ENCODE results near the gene RNF41.

Gene RNF41

DNA sequence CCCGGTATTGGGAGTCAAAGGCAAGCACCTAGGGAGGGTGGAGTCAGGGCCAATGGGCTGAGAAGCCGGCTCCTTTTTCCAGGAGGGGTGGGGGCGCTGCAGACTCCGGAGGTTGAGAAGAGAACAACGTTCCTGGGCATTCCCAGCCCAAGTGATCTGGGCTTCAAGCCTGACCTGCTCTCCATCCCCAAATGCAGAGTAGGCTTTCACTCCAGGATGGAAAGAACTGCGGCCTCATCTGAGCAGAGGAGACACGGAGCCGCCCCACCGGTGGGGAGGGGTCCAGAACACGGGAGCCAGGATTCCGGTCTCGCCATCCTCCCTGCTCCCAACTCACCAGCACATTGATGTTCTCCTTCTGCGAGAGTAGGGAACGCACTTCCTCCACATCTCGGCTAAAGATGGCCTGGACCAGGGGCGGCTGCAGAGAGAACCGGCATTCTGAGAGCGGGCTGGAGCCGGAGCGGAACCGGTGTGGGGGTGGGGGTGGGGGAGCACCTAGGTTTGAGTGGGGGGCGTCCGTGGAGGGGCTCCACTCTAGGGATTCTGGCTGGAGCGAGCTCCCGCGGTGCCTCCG lies 35.9 kb upstream of the RNF41 start:
- Histone ChIP-seq H3K27me3 (ENCODE audit: insufficient read depth, low read length) (no peaks in the 10 kb centered on the region), H3K36me3 (ENCODE audit: insufficient read depth, low read length) (peaks cover 34% of the 10 kb centered on the region), H3K4me3 (ENCODE audit: low read length) (peak overlapping the region; percentile 68), H3K9me3 (ENCODE audit: low read length) (no peaks in the 10 kb centered on the region), H2AFZ (ENCODE audit: low read depth, low read length) (peak overlapping the region; percentile 62), H3K4me1 (ENCODE audit: insufficient read depth, low read length) (peaks cover 14% of the 10 kb centered on the region)

DNA sequence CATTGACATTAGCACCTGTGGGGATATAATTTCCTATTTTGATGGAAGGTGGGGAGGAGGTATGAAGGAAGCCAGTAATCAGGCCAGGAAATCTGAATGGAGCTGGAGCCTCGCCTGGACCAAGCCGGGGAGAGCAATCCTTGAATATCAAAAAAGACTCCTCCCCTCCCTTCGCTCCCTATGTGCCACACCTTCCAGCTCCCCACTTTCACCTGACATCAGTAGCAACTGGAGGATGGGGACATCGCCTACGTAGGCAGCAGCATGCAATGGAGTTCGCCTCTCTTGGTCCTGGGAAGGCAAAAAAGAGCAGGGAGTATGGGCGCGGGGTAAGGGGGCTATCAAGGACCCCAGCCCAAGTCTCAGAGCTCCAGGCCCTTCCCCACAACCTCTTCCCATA lies 35.3 kb upstream of the RNF41 start:
- H3K4me3 ChIP-seq (ENCODE audit: low read length) = peak overlapping the region; percentile 68
- no peak overlapping the region for H2AFZ ChIP-seq (ENCODE audit: low read depth, low read length)
- peaks cover 14% of the 10 kb centered on the region for H3K4me1 ChIP-seq (ENCODE audit: insufficient read depth, low read length)
- no peaks in the 10 kb centered on the region for H3K27me3 ChIP-seq (ENCODE audit: insufficient read depth, low read length)
- H3K9me3 ChIP-seq (ENCODE audit: low read length) = no peaks in the 10 kb centered on the region
- peaks cover 40% of the 10 kb centered on the region for H3K36me3 ChIP-seq (ENCODE audit: insufficient read depth, low read length)

DNA sequence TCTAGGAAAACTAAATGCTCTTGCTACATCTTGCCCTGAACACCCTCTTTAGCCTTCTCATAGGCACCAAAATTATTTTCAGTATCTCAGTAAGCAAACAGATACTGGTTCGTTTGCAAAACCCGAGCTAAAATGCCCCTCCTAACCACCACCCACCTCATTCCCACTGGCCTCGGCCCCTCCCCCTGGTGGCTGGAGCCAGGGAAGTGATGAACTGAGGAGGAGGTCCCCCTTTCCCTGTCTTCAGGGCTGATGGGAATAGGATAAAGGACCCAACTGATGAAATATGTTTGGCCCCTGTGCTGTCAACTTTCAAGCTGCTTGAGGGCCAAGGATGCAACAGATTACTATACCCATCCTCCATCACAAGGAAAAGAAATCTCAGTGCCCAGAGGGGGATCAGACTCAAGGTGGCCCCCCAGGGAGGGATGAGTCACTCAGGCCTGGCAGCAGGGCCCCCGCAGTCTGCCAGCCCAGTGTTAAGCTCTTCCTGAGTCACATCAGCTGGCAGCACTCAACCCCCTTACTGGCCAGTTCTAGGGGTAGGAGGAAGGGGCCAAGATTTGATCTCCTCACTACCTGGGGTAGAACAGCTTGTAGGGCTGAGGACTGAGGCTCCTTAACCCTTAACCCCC lies 34.7 kb upstream of the RNF41 start:
- no peaks in the 10 kb centered on the region for H3K9me3 ChIP-seq (ENCODE audit: low read length)
- no peaks in the 10 kb centered on the region for H3K27me3 ChIP-seq (ENCODE audit: insufficient read depth, low read length)
- peaks cover 14% of the 10 kb centered on the region for H3K4me1 ChIP-seq (ENCODE audit: insufficient read depth, low read length)
- no peak overlapping the region for H3K4me3 ChIP-seq (ENCODE audit: low read length)
- no peak overlapping the region for H2AFZ ChIP-seq (ENCODE audit: low read depth, low read length)
- peaks cover 45% of the 10 kb centered on the region for H3K36me3 ChIP-seq (ENCODE audit: insufficient read depth, low read length)

DNA sequence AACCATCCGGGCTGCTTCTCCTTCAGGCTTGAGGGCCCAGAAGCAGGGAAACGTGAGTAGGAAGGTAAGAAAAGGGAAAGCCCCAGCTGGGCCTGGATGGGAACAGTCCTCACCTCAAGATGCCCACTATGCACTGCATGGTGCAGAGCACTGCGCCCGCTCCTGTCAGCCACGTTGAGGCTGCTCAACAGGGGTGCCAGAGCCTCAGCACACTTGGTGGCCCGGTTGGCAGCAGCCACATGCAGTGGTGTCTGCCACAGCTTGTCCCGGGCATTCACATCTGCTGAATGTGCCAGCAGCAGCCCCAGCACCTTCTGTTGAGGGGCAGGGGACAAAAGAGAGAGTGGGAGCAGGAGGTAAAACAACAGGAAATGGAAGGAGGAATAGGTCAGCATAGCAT lies 33.9 kb upstream of the RNF41 start:
- Histone ChIP-seq H2AFZ (ENCODE audit: low read depth, low read length) (no peak overlapping the region), H3K4me3 (ENCODE audit: low read length) (no peak overlapping the region), H3K9me3 (ENCODE audit: low read length) (no peaks in the 10 kb centered on the region), H3K36me3 (ENCODE audit: insufficient read depth, low read length) (peaks cover 48% of the 10 kb centered on the region), H3K4me1 (ENCODE audit: insufficient read depth, low read length) (peaks cover 14% of the 10 kb centered on the region), H3K27me3 (ENCODE audit: insufficient read depth, low read length) (no peaks in the 10 kb centered on the region)

DNA sequence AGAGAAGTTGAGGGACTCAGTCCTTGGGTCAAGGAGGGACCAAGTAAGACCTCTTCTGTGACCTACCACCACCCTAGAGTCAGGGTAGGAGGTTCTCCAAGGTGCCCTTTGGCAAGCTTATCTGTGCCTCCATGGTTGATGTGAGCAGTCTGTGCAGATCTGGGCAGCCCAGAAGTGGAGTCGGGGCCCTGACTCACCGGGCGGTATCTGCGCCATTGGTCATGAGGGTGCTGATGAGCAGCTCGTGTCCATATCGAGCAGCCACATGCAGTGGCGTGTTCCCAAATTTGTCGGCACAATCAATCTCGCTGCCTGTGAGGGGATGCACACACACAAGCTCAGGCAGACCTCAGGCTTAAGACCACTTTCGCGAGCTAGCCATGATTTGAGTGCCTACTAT lies 31.4 kb upstream of the RNF41 start:
- H2AFZ ChIP-seq (ENCODE audit: low read depth, low read length) = no peak overlapping the region
- H3K4me1 ChIP-seq (ENCODE audit: insufficient read depth, low read length) = peaks cover 9% of the 10 kb centered on the region
- H3K9me3 ChIP-seq (ENCODE audit: low read length) = no peaks in the 10 kb centered on the region
- H3K4me3 ChIP-seq (ENCODE audit: low read length) = no peak overlapping the region
- peaks cover 66% of the 10 kb centered on the region for H3K36me3 ChIP-seq (ENCODE audit: insufficient read depth, low read length)
- no peaks in the 10 kb centered on the region for H3K27me3 ChIP-seq (ENCODE audit: insufficient read depth, low read length)

DNA sequence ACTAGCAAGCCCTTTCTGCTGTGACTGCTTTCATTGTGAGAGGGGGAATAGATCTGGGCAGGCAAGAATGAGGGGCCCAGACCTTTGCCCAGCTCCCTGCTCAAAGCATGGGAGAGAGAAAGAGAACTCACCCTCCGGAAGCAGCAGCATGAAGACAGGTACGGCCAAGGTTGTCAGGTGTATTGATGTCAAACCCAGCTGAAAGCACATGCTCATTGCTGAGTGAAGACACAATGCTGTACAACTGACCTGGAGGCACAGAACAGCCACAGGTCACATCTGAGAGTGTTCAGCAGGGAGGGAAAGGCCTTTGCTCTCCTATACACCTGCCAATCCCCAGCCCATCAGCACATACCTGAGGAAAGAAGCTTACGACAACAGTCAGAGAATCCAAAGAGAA lies 30.9 kb upstream of the RNF41 start:
- Histone ChIP-seq H3K27me3 (ENCODE audit: insufficient read depth, low read length) (no peaks in the 10 kb centered on the region), H3K4me1 (ENCODE audit: insufficient read depth, low read length) (peaks cover 9% of the 10 kb centered on the region), H2AFZ (ENCODE audit: low read depth, low read length) (no peak overlapping the region), H3K36me3 (ENCODE audit: insufficient read depth, low read length) (peaks cover 71% of the 10 kb centered on the region), H3K4me3 (ENCODE audit: low read length) (no peak overlapping the region), H3K9me3 (ENCODE audit: low read length) (no peaks in the 10 kb centered on the region)

DNA sequence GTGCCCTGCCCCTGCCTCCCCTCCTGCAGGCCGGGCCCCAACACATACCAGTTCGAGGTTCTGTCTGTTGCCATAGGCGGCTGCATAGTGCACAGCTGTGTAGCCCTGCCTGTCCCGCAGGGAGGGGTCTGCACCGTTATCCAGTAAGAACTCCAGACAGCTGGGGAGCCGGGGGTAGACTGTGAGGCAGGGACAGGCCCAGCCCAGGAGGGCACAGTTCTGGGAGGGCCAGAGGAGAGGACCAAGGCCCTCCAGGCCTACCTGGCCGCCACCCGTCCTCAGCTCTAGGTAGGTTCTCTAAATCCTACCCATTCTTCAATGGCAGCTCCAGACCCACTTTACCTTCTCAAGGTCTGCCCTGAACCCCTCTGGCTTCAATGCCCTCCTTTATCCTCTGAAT lies 27.0 kb upstream of the RNF41 start:
- Histone ChIP-seq H3K4me3 (ENCODE audit: low read length) (no peak overlapping the region), H2AFZ (ENCODE audit: low read depth, low read length) (no peak overlapping the region), H3K27me3 (ENCODE audit: insufficient read depth, low read length) (no peaks in the 10 kb centered on the region), H3K36me3 (ENCODE audit: insufficient read depth, low read length) (peaks cover 77% of the 10 kb centered on the region), H3K4me1 (ENCODE audit: insufficient read depth, low read length) (no peaks in the 10 kb centered on the region), H3K9me3 (ENCODE audit: low read length) (no peaks in the 10 kb centered on the region)

DNA sequence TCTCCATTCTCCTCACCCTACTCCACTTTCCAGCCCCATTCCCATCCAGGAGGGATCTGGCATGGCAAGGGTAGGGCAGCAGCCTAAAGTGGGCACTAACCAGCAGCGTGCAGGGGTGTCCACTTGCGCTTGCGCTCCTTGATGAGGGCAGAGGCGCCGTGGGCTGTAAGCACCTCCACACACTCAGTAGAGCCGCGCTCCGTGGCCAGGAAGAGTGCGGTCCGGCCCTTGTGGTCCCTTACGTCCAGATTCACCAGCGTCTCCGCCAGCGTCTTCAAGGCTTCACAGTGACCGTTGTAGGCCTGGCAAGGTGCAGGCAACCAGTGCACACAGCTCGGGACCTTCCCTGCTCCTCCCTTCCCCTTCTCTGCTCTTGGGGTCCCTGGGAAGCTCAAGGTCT lies 26.2 kb upstream of the RNF41 start:
- Histone ChIP-seq H2AFZ (ENCODE audit: low read depth, low read length) (no peak overlapping the region), H3K36me3 (ENCODE audit: insufficient read depth, low read length) (peaks cover 77% of the 10 kb centered on the region), H3K4me1 (ENCODE audit: insufficient read depth, low read length) (no peaks in the 10 kb centered on the region), H3K9me3 (ENCODE audit: low read length) (no peaks in the 10 kb centered on the region), H3K27me3 (ENCODE audit: insufficient read depth, low read length) (no peaks in the 10 kb centered on the region), H3K4me3 (ENCODE audit: low read length) (no peak overlapping the region)

DNA sequence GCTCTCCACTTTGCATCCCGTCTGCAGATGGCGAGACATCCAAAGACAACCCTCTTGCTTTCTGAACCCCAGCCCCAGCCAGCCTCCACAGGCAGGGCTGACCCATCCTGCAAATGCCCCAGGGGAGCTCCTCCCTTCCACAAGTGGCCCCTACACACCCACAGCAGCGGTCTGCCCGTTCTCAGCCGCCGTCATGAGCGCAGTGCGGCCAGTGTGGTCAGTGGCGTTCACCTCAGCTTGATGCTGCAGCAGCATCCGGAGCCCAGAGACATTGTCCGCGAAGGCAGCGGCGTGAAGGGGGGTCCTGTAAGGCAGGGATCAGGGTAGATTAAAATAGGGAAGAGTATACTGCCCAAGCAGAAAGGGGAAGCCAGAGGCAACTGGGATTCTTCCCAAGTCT lies 22.8 kb upstream of the RNF41 start:
- Histone ChIP-seq H3K4me1 (ENCODE audit: insufficient read depth, low read length) (no peaks in the 10 kb centered on the region), H3K27me3 (ENCODE audit: insufficient read depth, low read length) (no peaks in the 10 kb centered on the region), H3K36me3 (ENCODE audit: insufficient read depth, low read length) (peaks cover 83% of the 10 kb centered on the region), H3K9me3 (ENCODE audit: low read length) (no peaks in the 10 kb centered on the region), H3K4me3 (ENCODE audit: low read length) (no peak overlapping the region), H2AFZ (ENCODE audit: low read depth, low read length) (no peak overlapping the region)

DNA sequence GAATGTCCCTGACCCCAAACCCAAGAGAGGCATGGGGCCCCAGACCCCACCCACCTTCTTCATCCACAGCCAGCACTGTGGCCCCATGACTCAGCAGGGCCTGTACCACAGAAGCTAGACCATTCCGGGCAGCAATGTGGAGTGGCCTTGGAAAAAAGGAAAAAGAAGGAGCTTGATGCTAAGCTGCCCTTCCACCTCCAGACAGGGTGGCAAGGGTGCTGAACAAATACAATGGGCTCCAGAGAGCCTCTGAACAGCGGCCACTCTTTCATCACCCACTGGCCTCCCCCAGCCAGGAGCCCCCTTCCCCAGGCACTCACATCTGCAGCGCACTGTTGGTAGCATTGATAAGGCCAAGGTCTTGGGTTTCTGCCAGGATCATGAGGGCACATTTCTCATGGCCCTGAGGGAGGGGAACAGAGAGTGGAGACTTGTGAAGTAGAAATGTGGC lies 22.0 kb upstream of the RNF41 start:
- Histone ChIP-seq H2AFZ (ENCODE audit: low read depth, low read length) (no peak overlapping the region), H3K9me3 (ENCODE audit: low read length) (no peaks in the 10 kb centered on the region), H3K36me3 (ENCODE audit: insufficient read depth, low read length) (peaks cover 79% of the 10 kb centered on the region)

DNA sequence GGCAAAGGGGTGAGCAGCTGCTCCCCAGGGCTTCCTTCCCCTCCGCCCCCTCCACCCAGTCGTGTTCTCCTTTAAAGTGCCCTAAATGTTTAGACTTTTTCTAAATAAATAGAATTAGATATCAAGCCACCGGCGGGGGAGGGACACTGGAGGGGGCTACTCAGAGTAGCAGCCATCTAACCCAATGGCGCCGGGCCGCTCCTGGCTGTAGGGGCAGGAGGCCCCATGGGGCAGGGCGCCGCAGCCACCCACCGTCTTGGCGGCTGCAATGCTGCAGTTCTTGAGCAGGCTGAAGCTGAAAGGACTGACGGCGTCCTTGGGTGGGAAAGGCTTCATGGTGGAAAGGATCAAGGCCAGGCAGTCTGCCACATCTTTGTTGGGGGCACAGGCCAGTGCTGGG lies 21.3 kb upstream of the RNF41 start:
- no peaks in the 10 kb centered on the region for H3K27me3 ChIP-seq (ENCODE audit: insufficient read depth, low read length)
- H3K4me3 ChIP-seq (ENCODE audit: low read length) = no peak overlapping the region
- no peak overlapping the region for H2AFZ ChIP-seq (ENCODE audit: low read depth, low read length)
- no peaks in the 10 kb centered on the region for H3K4me1 ChIP-seq (ENCODE audit: insufficient read depth, low read length)
- H3K36me3 ChIP-seq (ENCODE audit: insufficient read depth, low read length) = peaks cover 73% of the 10 kb centered on the region
- no peaks in the 10 kb centered on the region for H3K9me3 ChIP-seq (ENCODE audit: low read length)

More for the DNA sequence above, 22.0 kb upstream of the RNF41 start:
- no peaks in the 10 kb centered on the region for H3K27me3 ChIP-seq (ENCODE audit: insufficient read depth, low read length)
- no peaks in the 10 kb centered on the region for H3K4me1 ChIP-seq (ENCODE audit: insufficient read depth, low read length)
- H3K4me3 ChIP-seq (ENCODE audit: low read length) = no peak overlapping the region

DNA sequence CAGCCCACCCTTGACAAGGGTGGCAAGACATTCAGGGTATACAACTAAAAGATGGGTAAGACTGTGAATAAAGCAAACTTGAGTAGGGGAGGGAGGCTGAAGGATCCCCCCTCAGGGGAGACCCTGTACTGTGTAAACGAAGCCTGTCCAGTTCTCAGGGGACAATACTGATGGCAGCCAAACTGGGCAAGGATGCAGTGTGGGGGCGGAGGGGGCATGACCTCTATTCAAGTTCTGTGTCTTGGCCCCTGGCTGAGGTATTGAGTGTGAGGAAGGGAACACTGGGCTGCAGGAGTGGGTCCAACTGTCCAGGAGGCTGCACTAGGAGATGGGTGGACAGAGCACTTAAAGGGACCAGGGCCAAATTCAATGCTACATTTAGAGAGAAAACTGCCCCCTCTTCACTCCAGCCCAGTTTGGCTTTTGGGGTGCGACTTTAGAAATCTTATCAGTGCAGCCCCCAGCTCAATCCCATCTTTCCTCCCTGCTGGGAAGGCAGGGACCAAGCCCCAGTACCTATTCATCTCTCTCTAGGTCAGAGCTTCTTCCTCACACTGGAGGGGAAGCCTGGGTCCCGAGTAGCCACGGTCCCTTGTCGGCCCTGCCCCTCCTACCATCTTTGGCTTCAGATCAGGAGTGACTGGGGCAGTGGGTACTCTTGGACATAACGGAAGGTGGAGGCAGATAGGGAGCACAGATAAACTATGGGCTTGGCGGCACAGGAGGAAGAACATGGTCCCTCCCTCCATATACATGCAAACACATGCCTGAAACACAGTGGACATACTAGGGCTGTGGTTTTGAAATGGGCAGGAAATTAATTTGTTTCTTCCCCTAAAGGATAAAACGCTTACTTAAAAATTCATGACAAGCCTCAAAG lies 19.9 kb upstream of the RNF41 start:
- Histone ChIP-seq H2AFZ (ENCODE audit: low read depth, low read length) (no peak overlapping the region), H3K4me3 (ENCODE audit: low read length) (no peak overlapping the region), H3K4me1 (ENCODE audit: insufficient read depth, low read length) (no peaks in the 10 kb centered on the region), H3K9me3 (ENCODE audit: low read length) (no peaks in the 10 kb centered on the region), H3K36me3 (ENCODE audit: insufficient read depth, low read length) (peaks cover 68% of the 10 kb centered on the region), H3K27me3 (ENCODE audit: insufficient read depth, low read length) (no peaks in the 10 kb centered on the region)

DNA sequence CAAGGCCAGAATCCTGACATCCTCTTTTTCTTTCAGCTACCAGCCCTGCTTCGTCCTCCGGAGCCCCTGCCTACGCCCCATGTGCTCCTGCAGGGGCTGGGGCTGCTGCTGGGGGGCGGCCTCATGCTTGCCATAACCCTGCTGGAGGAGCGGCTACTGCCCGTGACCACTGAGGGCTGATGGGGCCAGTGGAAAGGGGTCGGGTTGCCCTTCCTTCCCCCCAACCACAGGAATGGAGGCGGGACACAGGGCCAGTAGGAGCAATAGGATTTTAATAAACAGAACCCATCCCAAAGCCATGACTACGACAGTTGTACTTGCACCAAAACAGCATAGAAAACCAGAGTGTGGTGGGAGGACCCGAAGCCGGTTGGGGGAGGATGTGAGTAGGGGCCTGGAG lies 15.8 kb upstream of the RNF41 start:
- H3K4me1 ChIP-seq (ENCODE audit: insufficient read depth, low read length) = no peaks in the 10 kb centered on the region
- peaks cover 39% of the 10 kb centered on the region for H3K36me3 ChIP-seq (ENCODE audit: insufficient read depth, low read length)
- H3K9me3 ChIP-seq (ENCODE audit: low read length) = no peaks in the 10 kb centered on the region
- no peaks in the 10 kb centered on the region for H3K27me3 ChIP-seq (ENCODE audit: insufficient read depth, low read length)
- no peak overlapping the region for H3K4me3 ChIP-seq (ENCODE audit: low read length)
- H2AFZ ChIP-seq (ENCODE audit: low read depth, low read length) = no peak overlapping the region

All from neuron (in vitro differentiated cells).